Kidney capillary endothelial cell (primary cell): Measurements from ENCODE around the gene TBX3.

Experiments used
- DNase-seq: peaks from one replicate; pipeline ENCODE4 v3.0.0-alpha.2; 2018; ENCODE audit warnings: low spot score

The TBX3 gene

DNA sequence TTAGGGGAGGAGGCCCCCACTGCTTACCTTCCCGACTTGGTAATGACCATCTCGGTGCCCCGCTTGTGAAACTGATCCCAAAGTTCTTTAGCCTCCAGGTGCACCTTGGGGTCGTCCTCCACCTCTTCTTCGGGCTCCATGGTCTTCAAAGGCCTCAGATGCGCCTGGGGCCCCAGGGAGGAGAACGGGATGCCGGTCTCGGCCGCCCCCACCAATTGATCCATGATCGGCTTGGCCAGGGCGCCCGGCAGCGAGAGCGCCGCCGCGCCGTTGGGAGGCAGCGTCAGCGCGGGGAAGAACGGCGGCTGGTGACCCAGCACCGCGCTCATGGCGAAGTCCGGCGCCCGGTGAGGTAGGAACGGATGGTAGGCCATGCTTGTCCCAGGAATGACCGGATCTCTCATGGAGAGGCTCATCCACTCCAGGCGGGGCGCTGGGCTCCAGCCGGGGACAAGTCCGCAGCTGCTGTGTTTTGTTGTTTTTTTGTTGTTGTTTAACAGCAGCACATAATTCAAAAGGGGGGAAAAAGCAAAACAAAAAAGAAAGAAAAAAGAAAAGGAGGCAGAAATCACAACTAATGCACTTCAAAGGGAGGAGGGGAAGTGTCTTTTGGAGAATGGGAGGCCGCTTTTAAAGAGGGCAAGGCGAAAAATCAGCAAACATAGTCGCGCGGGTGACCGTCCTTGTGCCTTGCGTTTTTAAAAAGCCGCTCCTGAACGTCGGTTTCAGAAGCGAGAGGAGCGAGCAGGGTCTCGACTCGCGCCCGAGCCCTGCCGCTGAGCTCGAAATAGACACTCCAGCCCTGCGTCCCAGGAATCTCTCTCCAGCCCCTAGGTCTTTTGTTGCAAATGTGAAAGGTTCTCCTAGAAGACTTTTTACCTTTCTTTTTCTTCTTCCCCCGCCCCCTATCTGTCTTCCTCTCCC is 928 bp downstream of the TBX3 start:
- no peak for DNase-seq

DNA sequence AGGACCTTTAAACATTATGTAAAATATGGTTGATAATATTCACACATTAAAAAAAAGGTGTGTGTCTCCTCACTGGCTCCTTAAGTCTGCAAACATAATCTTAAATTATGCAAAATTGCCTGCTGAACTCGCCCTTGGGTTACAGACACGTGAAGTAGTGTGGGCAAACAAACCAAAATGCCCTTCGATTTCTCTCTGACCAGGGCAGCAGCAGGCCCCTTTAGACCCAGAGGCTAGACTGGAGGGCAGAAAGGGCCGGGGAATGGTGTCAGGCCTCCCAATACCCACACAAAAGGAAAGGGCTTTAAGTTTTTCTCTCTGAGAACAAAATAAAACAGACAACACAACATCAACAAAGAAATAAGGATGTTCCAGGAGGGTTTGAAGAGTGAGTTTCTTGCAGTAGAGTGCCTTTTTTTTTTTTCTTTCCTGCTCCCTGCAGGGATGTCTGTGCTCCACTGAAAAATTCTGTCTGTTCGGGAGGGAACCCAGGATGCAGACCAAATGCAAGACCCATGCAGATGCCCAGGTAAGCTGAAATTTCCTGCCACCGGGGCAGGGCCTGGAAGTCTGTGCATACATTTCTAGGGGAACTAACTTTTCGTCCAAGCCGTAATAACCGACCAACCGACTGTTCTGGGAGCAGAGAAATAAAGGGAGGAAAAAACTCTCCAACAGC is 1.7 kb downstream of the TBX3 start:
- no peak for DNase-seq

DNA sequence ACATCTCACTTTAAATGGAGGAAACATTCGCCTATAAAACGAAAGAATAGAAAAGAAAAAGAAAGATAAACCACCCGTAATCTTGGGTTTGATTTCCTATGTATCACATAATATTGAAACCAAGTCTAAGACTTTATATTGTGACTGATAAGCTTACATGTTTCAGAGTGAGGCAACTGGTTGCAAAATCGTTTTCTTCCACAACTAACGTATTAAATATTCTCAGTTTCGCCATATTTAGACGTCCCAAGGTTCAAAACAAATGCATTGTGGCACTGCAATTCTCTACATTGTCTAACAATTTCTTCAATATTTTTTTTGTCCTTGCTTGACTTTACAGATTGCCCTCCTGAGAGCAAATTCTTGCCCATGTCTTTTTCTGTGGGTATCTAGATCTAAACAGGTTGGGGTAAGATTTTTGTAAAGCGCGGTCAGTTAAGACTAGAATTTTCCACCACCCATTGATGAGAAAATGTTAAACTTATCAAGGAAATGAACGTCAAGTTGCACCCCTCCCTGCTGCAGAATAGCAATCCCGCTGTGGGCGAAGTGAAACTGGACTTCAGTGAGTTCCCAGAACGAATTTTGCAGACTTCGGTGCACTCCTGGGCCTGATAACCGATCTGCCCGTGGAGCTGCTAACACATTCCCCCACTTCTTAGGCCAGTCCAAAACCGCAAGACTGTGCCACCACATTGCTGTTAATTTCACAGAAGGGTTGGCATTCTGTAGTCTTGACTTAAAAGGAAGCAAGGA is 2.7 kb downstream of the TBX3 start:
- no peak for DNase-seq

DNA sequence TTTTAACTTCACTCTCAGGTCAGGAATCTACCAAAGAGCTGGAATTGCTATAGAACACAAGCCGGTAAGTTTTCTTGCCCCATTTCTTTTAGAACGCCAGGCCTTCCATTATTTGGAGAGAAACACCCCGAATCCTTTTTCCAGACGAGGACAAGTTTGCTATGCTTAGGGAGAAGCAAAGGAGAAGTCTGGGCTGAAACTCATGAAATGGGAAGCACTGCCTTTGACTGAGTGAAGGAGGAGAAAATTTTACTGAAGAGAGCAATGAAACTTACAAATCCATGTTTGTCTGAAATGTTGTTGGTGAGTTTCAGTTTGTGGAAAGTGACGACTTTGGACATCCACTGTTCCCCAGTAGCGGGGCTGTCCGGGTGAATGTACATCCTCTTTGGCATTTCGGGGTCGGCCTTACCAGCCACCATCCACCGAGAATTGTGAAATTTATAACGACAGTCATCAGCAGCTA is 3.3 kb downstream of the TBX3 start:
- DNase-seq: no peak

DNA sequence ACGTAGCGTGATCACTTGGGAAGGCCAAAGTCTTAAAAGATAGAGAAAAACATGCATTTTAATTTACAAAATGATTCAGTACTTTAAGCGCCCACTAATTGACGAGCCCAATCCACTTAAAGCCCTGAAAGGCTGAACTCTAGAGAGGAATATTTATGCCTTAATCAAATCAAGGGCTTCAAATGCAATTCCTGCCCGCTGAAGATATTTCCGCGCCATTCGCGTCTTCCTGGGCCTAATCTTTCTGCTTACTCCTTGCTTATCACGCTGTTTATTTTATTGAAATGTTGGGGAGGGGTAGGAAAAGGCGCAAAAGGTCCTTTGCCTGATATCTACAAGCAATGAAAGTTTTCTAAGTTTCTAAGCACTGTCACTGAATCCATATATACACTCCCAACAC is 4.0 kb downstream of the TBX3 start:
- no peak for DNase-seq

DNA sequence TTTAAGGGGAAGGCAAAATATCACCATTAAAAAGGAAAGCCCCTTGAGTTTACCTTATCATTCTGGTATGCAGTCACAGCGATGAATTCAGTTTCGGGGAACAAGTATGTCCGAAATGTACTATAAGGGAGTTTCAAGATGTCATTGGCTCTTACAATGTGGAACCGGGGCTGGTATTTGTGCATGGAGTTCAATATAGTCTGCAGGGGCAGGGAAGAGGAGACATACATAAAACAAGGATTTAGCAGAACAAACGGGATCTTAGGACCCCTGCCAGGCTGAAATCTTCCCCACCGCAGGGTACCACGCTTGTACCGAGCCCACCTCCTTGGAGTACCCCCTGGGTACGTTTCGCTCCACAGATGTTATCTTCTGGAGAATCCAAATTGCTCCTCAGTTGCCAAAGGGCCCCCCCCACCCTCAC is 4.5 kb downstream of the TBX3 start:
- DNase-seq: no peak

DNA sequence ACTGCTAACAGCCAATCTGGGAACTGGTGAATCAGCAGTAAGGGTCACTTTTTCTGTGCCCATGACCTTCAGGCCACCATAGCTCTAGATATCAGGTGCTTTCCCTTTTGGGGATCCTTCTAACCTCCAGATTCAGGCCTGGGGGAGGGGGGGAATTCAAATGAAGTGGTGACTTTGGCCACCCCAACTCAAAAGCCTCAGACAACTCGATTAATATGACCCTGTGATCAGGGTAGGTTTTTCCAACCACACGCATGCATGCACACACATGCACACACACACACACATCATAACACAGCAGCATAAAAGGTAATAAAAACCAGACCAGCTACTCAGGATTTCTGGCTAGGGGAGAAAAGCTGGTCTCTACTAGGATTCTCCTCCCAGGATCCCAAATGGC is 5.3 kb downstream of the TBX3 start:
- DNase-seq: no peak

DNA sequence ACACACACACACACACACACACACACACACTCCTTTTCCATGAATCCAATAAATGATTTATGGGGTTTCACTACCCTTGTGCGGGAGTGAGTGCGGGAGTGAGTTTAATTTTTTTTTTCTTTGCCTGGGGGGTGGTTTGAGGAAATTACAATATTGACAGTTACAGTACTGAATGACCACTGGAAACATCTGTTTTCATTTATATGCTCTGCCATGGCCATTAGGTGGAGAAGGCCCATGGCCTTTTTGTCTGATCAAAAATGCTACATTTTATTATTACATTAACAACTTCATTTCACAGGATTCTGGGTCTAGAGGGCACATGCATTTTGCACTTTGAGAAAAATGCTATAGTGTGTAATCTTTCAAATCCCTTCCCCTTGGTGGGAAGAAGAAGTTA is 5.9 kb downstream of the TBX3 start:
- no peak for DNase-seq

DNA sequence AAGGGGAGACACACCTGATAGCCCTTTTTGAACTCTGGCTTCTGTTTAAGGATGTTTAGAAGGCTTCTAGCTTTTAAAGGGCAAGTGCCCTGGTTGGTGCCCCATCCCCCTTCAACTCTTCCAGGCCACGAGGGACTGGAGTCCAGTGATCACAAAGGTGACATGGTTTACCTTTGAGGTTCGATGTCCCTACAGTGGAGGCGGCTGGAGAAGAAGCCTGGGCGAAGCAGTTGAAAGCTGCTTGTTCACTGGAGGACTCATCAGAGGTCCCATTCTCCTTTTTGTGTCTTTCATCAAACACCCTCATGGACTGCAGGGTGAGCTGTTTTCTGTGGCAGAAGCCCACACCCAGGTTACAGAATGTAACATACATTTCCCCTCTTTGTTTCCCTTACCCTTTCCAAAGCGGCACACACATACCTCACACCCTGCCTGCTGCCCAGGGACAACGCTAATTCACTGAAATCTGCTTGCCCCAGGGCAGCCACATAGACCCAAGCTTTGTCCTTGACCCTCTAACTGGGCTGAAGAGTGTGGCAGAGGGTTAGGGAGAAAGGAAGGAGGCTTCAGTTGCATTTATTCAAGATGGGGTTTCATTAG is 7.7 kb downstream of the TBX3 start:
- DNase-seq: no peak

DNA sequence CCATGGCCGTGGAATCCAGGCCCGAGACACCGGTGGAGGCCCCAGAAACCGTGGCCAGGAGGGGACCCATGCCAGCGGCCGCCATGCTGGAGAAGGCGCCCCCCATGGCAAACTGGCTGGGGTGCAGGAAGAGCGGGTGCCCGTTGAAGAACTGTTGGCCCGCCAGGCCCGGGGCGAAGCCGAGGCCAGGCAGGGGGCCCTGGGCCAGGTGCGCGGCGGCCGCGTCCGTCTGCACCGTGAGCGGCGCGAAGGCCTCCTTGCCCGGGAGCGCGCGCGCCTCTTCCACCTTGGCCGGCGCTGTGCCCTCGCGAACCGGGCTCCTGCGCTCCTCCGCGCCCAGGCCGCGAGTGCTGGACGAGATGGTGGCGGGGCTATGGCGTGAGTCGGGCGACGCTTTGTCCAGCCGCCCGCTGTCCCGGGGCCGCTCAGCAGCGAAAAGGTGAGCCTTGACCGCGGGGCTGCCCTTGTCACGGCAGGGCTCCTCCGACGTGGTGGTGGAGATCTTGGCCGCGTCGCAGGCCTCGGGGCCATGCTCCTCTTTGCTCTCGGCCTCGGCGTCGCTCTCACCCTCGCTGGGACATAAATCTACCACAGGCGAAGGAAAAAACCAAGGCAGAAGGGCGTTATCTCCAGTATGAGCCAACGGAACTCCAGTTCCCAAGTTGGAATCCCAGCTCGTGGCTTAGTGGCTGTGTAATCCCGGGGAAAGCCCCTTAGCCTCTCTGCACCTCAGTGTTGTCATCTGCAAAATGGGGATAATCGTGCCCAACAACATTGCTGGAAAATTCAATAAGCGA is 9.5 kb downstream of the TBX3 start:
- no peak for DNase-seq

DNA sequence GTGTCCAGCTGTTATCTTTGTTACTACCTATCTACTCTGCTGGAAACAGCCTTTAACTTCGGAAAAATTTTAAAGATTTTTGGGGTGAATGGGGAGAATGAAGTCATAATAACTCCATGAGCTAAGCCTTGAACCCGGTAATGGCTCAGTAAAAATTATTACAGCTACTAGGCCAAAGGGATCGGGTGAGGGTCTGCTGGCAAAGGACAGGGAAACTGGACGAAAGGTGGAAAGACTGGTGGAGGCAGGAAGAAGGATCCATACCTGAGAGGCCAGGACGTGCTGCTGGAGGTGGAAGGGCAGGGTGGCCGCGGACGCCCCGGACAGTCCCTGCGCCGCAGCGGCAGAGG is 10.1 kb downstream of the TBX3 start:
- no peak for DNase-seq

DNA sequence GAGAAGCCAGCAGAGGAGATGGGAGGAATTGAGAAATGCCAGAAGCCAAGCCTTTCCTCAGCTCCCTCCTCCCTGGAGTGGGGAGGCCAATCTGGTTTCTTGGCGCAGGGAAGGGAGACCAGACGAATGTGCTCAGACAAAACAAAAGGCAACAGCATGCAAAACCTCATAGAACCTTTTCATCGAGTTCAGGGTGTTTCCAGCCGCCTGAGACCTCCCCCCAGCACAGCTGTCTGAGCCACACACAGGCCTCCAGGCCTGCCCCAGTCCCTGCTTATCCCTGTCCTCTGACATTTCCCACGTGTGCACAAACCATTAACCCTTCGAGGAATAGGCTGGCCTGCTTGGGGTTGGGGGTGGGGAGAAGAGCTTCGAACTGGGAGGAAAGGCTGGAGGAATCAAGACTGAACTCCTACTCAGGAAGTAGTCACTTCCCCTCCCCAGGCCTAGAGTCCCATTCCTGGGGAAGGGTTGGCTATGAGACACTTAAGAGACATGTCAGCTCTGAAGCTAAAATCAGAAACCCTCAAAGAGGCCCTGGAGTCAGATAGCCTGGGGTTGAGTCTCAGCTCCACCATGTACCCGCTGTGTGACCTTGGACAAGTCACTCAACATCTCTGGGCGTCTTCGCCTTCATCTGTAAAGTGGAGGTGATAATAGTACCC is 10.7 kb downstream of the TBX3 start:
- peak; percentile 55 for DNase-seq

DNA sequence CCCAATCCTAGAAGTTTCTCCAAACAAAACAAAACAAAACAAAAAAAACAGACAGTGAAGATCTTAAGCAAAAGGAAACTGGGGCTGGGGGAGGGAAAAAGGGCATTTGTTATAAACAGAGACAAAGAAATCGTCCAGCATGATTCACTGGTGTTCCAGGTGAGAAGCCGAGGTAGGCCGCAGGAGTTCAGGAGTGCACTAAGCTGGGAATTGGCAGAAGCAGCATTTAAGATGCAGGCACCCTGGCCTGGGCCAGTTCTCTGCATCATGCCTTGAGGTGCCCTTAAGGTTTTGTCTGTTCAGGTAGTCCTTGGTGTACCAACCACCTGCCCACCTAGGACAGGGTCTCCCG is 11.2 kb downstream of the TBX3 start:
- DNase-seq: no peak

DNA sequence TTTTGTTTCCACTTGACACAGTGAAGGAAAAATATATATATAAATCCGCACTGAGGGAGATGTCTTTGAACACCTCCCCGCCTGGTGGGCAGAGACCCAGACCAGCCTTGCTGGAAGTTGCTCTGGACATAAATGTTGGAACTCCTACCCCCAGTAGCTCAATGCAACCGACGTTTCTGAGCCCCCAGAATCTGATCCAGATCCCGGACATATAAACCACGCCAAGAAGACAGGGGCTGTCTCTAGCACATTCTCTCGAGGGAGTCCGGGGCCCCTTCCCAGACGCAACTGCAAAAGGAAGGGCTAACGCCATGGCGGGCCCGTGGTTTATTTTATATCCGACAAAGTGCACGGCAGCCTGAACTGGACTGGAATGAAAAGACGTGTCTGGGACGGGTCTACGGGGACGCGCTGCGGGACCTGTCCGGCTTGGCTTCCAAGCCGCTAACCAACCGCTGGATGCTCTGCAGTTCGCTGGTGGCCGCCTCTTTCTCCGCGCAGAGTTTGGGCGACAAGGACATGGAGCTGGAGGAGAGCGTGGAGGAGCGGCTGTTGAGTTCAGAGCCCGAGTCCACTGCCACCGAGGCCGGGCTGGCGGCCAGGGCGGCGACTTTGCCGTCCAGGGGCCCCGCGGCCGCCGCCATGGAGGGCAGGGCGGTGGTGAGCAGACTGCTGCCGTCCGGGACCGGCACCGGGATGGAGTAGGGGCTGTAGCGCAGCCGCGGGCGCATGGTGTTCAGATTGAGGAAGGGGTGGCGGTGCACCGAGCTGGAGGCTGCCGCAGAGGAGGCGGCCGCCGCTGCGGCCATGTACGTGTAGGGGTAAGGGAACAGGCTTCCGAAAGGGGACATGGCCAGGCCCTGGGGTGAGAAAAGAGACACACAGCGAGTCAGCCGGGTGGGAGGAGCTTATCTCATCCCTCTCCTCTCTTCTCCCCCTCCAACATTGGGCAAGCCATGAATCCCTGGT is 12.2 kb downstream of the TBX3 start:
- DNase-seq: no peak

DNA sequence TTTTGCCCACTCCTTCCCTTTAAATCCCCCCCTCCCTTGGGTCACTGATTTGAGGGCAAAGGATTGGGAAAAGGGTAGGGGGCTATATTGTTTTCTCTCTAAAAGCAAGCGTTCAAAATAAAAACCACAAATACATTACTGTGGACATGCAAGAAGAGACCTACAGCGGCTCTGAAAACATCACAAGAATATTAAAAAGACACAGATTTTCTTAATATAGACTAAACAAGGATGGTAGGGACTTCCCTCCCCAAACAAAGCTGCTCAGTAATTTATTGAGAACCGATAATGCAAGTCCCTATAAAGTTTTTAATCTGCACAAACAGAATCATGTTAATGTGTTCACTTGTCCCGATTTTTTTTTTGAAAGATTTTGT is 12.9 kb downstream of the TBX3 start:
- no peak for DNase-seq

DNA sequence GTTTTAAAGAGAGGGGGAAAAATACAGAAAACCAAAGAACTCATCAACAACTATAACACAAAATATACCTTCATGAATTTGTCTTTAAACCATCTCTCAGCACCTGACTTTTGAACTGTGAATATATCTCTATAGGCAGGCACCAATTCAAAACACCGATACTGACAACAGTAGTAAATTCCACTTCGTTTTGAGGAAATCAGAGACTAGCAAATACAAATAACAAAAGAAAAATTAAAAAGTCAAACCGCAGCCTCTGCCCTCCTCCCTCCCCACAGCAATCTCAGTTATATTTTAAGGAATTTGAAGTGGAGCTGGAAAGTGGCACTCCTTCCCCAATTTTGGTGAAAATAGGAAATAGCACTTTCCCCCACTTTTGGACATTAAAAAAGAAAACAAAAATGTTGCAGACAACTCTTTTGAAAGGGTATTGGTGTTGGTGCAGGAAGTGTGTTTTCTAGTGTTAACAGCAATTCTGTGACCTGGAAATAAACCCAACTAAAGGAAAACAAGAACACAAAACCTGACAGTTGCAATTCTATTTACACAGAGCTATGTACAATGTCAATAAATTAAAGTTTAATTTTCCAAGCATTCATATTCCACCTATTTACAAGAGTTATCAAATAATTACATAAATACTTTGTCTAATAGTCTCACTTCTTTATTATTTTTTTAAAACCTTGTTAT is 13.5 kb downstream of the TBX3 start:
- no peak for DNase-seq

DNA sequence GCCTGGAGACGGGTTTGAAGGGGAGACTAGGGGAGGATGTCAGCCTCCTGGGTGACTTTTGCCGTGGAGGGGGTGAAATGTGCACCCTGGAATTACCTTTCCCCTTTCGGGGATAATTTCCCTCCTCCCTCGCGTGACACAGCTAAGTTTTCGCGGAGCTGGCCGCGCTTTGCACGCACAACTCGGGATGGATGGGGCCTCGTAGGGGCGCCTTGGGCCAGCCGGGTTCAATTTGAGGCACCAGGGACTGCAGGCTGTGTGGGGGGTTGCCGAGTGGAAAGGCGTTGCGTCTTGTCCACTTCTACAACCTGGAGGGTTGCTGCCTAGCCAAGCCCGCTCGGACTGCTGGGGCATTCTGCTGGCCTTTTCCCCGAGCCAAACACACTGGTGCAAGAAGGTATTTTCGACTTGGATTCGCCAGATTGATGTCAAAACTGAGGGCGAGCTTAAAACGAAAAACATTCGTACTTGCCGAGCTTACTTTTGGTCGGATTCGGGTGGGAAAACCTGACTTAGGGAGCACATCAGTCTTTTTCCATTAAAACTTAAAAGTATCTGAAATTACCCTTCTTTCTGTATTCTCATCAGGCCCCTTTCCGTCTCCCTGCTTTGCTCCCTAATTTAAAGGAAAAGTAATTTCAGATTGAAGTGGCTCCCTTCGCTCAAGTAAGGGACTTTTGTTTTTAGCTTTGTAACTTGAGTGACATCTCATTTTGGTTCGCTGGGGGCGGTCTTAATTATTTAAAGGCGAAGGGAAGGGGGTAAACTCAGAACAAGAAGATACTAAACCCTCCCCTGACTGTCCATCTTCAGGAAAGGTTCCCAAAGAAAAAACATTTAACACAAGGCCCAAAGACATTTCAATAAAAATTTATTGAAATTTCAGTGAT is 14.3 kb downstream of the TBX3 start:
- DNase-seq: no peak

DNA sequence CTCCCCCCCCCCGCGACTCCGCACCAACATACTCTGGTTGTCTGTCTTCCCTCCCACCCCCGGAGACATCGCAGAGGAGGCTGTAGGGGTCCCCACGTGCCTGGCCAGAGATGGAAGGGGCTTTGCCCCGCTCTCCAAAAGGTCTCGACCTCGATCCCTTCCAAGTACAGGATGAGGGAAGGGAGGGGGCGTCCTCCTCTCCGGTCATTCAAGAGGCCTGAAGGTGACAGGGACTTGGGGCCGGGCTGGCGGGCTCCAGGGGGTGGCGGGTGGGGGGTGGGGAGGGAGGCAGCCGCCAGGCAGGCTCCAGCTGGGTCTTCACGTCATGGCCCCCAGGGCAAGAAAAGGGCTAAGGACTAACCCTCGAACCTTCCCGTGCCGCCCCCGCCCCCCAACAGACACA is 15.1 kb downstream of the TBX3 start:
- no peak for DNase-seq
